Right lobe of liver (tissue), 4 donors: ENCODE measurements around the gene UTP18.

Source experiments
- CTCF ChIP-seq, 4 donors: fragments of 200-600 bp in 3 of 4; fragments of 450-650 bp in 1 of 4; IDR thresholded peaks; one replicate each; pipeline versions ENCODE4 v1.5.1 to v1.8.0; 2016 to 2022; ENCODE audit warnings: antibody characterized with exemption in 4 of 4, mild to moderate bottlenecking in 2 of 4
- POLR2A ChIP-seq: fragments of 450-650 bp; IDR thresholded peaks from one replicate; pipeline ENCODE4 v1.6.1; 2017; ENCODE audit warnings: antibody characterized with exemption, mild to moderate bottlenecking
- donor health status: DM: no; HTN: no; CAD: no.
- donor health status: DM: no; HTN: no; CAD: no.
- donor health status: DM: no; HTN: yes; CAD: no.

GRCh38 chr17:51342257-51342656 is 81.9 kb downstream of the UTP18 start:
- TF ChIP-seq CTCF (IDR thresholded peaks at IDR 0.05) (no peak), POLR2A (no peak)
